Activated CD8-positive, alpha-beta memory T cell treated with anti-CD3 and anti-CD28 coated beads for 48 hours (primary cell): ENCODE results near the gene FARP2.
"Not testable (repeated sequence)": the region's sequence is repeated elsewhere in the genome, so short reads cannot be mapped to it uniquely, and the experiment has no call there.

ENCODE experiments used
- DNase-seq, 3 experiments: peaks; one replicate each; pipeline ENCODE4 v3.0.0-alpha.2; 2020; ENCODE audit warnings: low read depth in 2 of 3, low spot score in 2 of 3

FARP2 gene, protein sequence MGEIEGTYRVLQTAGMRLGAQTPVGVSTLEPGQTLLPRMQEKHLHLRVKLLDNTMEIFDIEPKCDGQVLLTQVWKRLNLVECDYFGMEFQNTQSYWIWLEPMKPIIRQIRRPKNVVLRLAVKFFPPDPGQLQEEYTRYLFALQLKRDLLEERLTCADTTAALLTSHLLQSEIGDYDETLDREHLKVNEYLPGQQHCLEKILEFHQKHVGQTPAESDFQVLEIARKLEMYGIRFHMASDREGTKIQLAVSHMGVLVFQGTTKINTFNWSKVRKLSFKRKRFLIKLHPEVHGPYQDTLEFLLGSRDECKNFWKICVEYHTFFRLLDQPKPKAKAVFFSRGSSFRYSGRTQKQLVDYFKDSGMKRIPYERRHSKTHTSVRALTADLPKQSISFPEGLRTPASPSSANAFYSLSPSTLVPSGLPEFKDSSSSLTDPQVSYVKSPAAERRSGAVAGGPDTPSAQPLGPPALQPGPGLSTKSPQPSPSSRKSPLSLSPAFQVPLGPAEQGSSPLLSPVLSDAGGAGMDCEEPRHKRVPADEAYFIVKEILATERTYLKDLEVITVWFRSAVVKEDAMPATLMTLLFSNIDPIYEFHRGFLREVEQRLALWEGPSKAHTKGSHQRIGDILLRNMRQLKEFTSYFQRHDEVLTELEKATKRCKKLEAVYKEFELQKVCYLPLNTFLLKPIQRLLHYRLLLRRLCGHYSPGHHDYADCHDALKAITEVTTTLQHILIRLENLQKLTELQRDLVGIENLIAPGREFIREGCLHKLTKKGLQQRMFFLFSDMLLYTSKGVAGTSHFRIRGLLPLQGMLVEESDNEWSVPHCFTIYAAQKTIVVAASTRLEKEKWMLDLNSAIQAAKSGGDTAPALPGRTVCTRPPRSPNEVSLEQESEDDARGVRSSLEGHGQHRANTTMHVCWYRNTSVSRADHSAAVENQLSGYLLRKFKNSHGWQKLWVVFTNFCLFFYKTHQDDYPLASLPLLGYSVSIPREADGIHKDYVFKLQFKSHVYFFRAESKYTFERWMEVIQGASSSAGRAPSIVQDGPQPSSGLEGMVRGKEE

GRCh38 chr2:241355983-241356870 is at the start of gene FARP2:
Gene FARP2, plus strand, starts transcription at chr2:241356285. Its CDS starts 16,823 bp downstream, at chr2:241373108.
- DNase-seq: peak; percentile 92 to 93 (median 92)

DNA sequence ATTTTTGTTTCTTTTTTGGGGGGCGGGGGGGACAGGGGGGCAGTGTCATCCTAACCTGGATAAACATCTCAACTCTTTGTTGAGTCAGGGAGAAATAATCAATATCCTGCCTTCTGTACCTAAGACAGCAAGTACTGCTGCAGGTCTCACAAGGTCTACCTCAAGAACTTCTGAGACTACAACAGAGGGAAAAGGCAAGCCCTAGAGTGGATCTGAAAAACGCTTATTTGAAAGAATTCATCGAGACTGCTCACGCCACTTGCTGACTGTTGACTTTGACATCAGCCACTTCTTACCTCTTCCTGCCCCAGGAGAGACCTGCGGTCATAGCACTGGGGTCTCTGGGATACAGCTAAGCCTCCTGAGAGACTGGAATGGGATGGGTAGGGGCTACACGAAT is 49.0 kb upstream of the FARP2 start:
- no peak for DNase-seq

DNA sequence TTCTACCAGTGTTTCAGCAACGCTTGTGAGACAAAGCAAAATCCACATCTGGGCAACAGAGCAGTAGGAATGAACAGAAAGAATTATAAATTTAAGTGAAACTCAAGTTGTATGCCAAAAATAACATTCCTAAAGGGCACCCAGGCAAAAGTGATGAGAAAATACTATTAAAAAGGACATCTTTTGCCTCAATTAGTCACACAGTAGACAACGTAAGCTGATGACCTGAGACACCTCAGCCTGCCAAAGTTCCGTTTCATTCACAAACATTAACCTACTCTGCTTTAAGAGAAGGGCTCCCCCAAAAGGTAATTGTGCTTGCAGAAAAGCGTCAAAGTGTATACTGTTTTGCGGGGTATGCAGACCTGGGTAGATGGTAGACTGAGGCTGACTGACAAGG is 47.8 kb upstream of the FARP2 start:
- no peak for DNase-seq

GRCh38 chr2:241308832-241309500 is 47.1 kb upstream of the FARP2 start:
- DNase-seq: no peak

DNA sequence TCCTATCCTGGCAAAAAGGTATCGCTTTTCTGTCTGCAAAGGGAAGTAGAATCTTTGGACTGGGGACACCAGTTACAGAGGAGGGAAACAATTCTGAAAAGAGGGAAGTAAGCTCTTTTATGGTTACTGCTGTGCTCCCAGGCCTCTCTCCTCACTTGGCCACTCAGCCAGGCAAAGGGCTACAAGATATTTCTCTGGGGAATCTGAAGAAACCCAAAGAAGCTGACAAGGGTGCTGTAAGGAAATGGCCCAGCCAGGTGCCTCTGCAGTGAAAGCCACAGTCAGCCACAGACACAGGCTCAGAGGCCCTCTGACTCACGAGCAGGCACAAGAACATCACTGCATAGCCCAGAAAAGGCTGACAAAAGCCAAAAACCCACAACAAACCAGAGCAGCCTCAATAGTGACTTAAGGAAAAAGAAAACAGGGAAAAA is 46.4 kb upstream of the FARP2 start:
- DNase-seq: peak in 1 of 3 experiments; percentile 26

GRCh38 chr2:241310917-241311566 is 45.0 kb upstream of the FARP2 start:
- DNase-seq: no peak

- no peak for DNase-seq
Observed at GRCh38 chr2:241312082-241312481, 44.0 kb upstream of the FARP2 start.

- no peak for DNase-seq
Observed at GRCh38 chr2:241313543-241314095, 42.5 kb upstream of the FARP2 start.

GRCh38 chr2:241314226-241315092 is 41.6 kb upstream of the FARP2 start:
- no peak for DNase-seq

DNA sequence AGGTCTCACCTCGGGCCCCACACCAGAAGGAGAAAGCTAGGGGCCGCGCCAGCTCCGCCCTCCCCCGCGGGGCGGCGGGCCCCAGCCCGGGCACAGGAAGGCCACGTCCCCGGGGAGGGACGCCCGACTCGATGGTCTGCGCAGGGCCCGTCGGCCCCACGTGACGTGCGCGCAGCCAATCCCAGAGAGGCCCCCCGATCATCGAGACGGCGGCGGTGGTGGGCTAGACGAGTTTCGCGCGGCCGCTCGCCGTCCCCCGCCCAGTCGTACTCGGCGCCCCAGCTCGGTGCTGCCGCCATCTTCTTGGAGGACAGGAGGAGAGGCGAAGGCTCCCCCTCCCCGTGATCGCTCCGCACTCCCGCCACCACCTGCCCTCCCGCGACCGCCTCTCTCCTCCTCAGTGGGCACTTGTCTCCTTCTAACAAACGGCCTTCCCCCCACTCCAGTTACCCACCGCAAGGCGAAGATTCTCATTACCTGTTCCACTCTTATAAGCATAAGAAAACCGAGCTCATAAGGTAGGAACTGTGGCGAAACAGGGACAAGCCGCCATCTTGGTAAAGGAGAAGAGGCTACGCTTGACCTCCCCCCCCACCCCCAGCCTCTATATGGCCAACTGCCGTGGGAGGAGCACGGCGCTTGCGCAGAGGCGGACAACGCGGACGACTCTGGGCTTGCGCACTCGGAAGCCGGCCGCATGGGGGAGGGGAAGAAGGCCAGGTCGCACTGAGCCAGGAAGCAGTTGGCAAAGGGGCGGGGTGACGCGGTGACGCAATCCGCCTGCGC is 40.8 kb upstream of the FARP2 start, which contains the start of gene HDLBP:
HDLBP (minus strand) TSS at position 580 of the 786 bp plus-strand sequence. CDS start 48,803 bp downstream, outside the sequence.
- DNase-seq: peak; percentile 98 to 100 (median 99)

DNA sequence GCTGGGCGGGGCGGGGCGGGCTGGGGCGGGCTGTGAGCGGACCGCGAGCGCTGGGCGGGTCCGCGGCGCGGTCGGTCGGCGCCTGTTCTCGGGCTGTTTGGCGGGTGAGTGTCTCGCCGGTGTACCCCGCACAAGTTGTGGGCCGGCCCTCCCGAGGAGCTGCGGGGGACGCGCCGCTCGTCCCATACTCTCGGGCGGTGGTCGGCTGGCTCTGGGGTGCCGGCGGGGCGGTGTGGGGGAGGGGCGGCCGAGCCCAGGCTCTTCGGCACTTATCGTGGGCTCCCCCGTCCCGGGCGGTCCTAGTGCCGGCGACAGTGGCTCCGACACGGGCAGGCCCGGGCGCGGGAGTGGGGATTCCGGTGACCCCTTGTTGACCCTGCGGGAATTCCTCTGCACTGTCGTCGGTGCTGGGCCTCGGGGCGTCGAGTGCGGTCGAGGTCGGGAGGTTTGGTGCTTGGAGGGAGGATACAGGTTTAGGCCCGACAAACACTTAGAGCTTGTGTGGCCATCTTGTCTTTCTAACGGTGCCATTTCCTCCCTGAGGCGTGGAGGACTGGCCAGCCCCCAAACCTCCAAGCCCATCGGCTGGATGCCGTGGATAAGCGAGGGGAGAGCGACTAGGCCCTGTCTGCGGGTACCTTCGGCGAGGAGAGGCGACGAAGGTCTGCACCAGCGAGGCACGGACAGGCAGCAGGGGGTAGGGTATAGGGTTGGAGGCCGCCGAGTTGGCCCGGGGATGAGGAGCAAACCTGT is 40.0 kb upstream of the FARP2 start, which contains the start of gene SEPTIN2:
SEPTIN2 (plus strand) TSS at position 47 of the 753 bp plus-strand sequence. CDS start 8,308 bp downstream, outside the sequence.
- DNase-seq: peak; percentile 62 to 74 (median 67)

DNA sequence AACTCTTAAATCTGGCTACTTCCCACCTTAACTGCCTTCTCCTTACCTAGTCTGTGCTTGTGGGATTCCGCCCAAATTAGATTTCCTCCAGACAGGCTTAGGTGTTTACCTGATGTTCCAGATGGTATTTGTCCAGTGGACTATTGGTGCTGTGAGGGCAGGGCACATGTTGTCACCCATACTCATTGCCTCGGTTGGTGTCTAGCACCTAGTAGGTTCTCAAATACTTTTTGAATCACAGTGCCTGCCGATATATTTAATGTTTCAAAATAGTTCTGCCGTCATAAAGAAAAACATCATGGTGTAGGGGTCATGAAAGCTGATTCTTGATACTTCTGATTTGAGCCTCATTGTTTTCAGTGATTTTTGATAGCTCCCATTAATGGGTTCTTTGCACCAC is 39.3 kb upstream of the FARP2 start:
- DNase-seq: no peak

GRCh38 chr2:241317391-241317790 is 38.7 kb upstream of the FARP2 start:
- DNase-seq: no peak

- DNase-seq: not testable (repeated sequence)
Observed at GRCh38 chr2:241318830-241319229, 37.3 kb upstream of the FARP2 start.

DNA sequence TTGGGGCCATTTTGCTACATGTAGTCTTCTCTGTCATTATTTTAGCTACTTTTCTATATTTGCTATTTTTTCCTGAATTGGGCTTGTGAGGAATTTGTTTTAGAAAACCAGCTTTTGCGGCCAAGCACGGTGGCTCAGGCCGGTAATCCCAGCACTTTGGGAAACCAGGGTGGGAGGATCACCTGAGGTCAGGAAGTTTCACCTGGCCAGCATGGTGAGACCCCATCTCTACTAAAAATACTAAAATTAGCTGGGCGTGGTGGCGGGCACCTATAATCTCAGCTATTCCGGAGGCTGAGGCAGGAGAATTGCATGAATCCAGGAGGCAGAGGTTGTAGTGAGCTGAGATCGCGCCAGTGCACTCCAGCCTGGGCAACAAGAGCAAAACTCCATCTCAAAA is 35.7 kb upstream of the FARP2 start:
- no peak for DNase-seq

- DNase-seq: no peak
Observed at GRCh38 chr2:241321033-241321432, 35.1 kb upstream of the FARP2 start.
